Glomerular visceral epithelial cell (primary cell): Measurements from ENCODE around the gene CCDC15.
"Not testable (repeated sequence)": the region's sequence is repeated elsewhere in the genome, so short reads cannot be mapped to it uniquely, and the experiment has no call there.

Experiments
- DNase-seq: peaks from one replicate; pipeline ENCODE4 v3.0.0-alpha.2; 2016; ENCODE audit errors: extremely low spot score

Gene CCDC15

GRCh38 chr11:125082040-125082439, 128.0 kb downstream of the CCDC15 start:
- no peak for DNase-seq

GRCh38 chr11:125082611-125083311, 128.8 kb downstream of the CCDC15 start:
- DNase-seq: peak; percentile 39

DNA sequence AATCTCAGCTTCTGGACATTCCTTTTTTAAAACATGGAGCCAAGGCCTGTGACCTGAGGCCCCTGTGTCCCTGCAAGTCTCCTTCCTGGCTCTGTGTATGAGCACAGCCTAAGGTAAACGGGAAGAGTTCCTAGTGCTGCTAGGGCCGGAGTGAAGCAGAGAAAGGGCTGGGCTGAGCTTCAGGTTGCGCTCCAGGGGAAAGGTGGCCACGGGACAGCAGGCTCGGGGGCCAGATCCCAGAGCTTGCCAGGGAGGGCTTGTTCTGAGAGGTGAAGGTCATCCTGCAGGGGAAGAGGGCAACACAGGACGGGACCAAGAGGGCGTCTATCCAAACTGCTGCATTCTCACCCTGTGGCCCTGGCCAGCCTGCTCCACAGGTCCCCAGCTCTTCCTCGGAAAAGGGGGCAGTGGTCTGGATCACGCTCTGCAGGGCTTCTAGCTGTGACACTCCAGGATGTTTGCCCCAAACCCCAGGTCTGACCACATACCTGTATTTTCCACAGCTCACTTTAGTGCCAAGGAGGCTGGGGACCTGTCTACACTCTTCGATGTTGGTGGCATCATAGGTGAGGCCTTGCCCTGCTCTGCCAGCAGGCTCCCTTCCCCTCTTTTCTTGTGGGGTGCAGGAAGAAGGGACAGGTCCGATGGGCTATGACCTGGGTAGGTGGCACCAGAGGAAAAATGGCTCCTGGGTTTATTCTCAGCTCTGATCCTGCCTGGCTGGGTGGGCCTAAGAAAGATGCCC, 129.5 kb downstream of the CCDC15 start:
- DNase-seq: no peak

DNA sequence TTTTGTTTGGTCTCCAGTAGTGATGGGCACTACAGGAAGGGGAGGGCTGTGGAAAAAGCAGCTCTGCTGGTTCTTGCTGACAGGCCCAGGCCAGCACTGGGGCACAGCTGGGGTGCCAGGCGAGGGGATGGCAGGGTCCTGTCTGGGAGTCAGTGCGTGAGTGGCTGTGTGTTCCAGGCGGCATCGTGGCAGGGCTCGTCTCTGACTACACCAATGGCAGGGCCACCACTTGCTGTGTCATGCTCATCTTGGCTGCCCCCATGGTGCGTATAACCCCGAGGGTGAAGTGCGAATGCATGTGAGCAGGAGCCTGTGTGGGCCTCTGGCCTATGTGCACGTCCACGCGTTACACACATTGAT, 130.0 kb downstream of the CCDC15 start:
- no peak for DNase-seq

DNA sequence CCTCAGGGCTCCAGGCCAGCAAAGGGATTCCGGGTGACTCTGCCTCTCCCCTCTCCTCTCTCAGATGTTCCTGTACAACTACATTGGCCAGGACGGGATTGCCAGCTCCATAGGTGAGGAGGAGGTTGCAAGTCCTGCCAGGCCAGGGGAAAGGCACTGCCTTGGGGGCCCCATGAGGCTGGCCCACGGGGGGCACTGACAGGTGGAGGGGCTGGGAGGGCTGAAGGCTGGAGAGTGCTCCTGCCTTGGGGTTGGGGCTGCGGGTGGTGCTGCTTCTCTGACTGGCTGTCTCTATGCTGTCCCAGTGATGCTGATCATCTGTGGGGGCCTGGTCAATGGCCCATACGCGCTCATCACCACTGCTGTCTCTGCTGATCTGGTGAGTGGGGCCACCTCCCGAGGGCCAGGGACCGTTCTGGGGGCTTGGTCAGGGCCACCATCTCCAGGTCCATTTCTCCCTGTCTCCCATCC, 130.8 kb downstream of the CCDC15 start:
- no peak for DNase-seq

DNA sequence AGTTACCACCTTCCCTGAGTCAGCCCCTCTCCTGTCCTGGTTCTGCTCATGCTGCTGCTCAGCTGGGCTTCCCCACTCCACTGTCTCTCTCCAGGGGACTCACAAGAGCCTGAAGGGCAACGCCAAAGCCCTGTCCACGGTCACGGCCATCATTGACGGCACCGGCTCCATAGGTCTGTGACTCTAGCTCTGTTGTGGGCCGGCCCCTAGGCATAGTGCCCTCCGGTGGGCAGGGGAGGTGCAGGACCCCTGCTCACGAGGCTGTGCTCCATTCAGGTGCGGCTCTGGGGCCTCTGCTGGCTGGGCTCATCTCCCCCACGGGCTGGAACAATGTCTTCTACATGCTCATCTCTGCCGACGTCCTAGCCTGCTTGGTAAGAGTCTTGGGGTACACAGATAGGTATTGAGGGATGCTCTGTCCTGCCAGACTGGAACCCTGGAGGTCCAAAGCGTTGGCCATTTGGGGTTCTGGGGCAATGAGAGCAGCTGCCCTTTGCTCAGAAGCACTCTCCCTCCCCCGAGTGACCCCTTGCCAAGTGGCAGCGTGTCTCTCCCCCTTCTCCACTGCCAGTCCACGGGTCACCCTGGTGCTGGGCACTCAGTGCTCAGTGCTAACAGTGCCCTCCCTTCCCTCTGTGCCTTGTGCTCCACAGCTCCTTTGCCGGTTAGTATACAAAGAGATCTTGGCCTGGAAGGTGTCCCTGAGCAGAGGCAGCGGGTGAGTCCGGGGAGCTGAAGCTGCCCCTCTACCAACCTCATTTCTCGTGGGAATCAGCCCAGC, 131.5 kb downstream of the CCDC15 start:
- no peak for DNase-seq

DNA sequence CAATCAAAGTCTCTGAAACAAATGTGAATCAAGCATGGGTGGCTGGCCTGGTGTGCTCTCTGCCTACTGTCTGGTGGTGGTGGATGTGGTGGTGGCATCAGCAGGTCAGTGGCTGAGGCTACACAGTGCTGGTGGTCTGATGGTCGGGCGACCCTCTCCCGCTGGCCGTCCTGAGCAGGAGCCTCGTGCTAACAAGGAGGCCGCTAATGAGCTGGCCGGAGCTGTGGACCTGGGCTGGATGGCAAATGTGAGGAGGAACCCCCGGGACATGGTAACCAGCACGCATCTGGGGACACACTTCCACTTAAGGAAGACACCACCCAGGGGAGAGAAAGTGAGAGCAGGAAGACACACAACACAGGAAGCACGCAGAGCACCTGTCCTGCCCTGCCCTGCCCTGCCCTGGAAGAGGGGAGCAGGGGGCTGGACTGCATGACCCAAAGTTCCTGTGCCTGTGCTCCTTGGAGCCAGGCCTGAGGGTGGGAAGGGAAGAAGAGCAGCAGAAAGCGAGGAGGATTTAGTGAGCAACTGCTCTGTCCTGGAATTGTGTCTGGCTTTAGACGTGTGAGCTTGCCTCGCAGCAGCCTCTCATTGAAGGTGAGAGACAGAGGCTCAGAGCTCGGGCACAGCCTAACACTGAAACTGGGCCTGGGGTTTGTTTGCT, 132.8 kb downstream of the CCDC15 start:
- no peak for DNase-seq

- no peak for DNase-seq
Measured at GRCh38 chr11:125088123-125088522, 134.1 kb downstream of the CCDC15 start.

DNA sequence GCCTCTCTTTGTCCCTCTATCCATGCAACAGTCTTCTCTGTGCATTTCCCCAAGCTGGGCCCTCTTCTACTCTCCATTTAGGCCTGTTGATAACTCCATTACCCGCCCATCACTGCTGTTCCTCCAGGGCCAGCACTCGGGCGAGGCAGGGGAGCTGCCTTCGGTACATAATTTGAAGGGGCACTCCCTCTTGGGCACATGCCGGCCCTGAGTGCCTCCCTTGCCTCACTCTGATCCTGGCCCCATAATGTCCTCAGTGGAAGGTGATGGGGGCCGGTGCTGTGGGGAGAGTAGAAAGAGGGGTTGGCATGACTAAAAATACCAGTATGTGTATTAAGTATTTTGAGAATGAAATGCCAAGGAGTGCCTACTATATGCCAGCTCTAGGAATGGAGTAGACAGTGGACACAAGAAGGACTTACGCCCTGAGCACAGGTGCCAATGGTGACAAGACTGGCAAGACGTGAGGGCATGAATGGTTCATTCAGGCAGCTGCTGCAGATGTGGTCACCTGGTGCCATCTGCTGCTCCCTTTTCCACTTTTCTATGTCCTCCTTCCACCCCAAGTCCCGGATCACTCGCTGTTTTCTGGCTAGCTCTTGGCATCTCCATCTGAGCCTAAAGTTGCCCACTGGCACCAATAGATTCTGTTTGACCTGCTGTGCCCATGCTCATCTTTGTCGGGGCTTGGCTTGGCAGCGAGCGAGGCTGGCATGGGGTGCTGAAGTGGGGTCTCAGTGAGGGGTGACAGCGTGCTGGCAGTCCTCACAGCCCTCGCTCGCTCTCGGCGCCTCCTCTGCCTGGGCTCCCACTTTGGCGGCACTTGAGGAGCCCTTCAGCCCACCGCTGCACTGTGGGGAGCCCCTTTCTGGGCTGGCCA, 134.8 kb downstream of the CCDC15 start:
- no peak for DNase-seq

DNA sequence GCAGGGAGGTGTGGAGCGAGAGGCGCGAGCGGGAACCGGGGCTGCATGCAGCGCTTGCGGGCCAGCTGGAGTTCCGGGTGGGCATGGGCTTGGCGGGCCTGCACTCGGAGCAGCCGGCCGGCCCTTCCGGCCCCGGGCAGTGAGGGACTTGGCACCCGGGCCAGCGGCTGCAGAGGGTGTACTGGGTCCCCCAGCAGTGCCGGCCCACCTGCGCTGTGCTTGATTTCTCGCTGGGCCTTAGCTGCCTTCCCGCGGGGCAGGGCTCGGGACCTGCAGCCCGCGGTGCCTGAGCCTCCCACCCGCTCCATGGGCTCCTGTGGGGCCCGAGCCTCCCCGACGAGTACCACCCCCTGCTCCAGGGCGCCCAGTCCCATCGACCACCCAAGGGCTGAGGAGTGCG, 135.5 kb downstream of the CCDC15 start:
- DNase-seq: not testable (repeated sequence)

GRCh38 chr11:125090151-125090550, 136.1 kb downstream of the CCDC15 start:
- DNase-seq: not testable (repeated sequence)

GRCh38 chr11:125090816-125091215, 136.8 kb downstream of the CCDC15 start:
- DNase-seq: no peak
